Karpas-422 (cell line): ENCODE measurements around the gene SP5. TPM values are rescaled to one million over a fixed set of nuclear protein-coding genes. Genes with fewer than 3 reads are reported as not detected.
"Not testable (repeated sequence)": the region's sequence is repeated elsewhere in the genome, so short reads cannot be mapped to it uniquely, and the experiment has no call there.

ENCODE experiments used
- DNase-seq: peaks from one replicate; pipeline ENCODE4 v3.0.0-alpha.2; 2015
- H2AFZ ChIP-seq: fragments of 200-600 bp; sonication (generic); 2 replicates; pipeline ENCODE4 v1.6.1; 2014; ENCODE audit warnings: antibody characterized with exemption, low read length, mixed read lengths
- H3K27ac ChIP-seq: fragments of 200-600 bp; sonication (generic); 2 replicates; pipeline ENCODE4 v1.5.1; 2014; ENCODE audit warnings: mild to moderate bottlenecking, low read length, moderate library complexity
- H3K27me3 ChIP-seq: fragments of 200-600 bp; sonication (generic); 2 replicates; pipeline ENCODE4 v1.6.1; 2014; ENCODE audit warnings: low read length, mixed read lengths
- H3K36me3 ChIP-seq: fragments of 200-600 bp; sonication (generic); 2 replicates; pipeline ENCODE4 v1.6.1; 2014; ENCODE audit warnings: low read length, mixed read lengths; ENCODE audit not compliant: insufficient read depth
- H3K4me1 ChIP-seq: fragments of 200-600 bp; sonication (generic); 2 replicates; pipeline ENCODE4 v1.6.1; 2014; ENCODE audit warnings: mild to moderate bottlenecking, low read length, mixed read lengths
- H3K4me2 ChIP-seq: fragments of 200-600 bp; sonication (generic); 2 replicates; pipeline ENCODE4 v1.6.1; 2014; ENCODE audit warnings: low read length, low read depth, mild to moderate bottlenecking; ENCODE audit not compliant: poor library complexity, severe bottlenecking
- H3K4me3 ChIP-seq: fragments of 200-600 bp; sonication (generic); 2 replicates; pipeline ENCODE4 v1.5.1; 2014; ENCODE audit warnings: mild to moderate bottlenecking, antibody characterized with exemption, low read length, mixed read lengths
- H3K79me2 ChIP-seq: fragments of 200-600 bp; sonication (generic); 2 replicates; pipeline ENCODE4 v1.6.1; 2014; ENCODE audit warnings: mild to moderate bottlenecking, low read length, mixed read lengths
- H3K9ac ChIP-seq: fragments of 200-600 bp; sonication (generic); 2 replicates; pipeline ENCODE4 v1.6.0; 2014; ENCODE audit warnings: low read length
- H3K9me2 ChIP-seq: fragments of 200-600 bp; sonication (generic), shearing (Covaris generic); replicated peaks from 2 replicates; pipeline ENCODE4 v1.6.0; 2014; ENCODE audit warnings: mild to moderate bottlenecking, low read length, moderate library complexity; ENCODE audit not compliant: insufficient read depth
- H3K9me3 ChIP-seq: fragments of 300-700, 200-600 bp; sonication (generic); 2 replicates; pipeline ENCODE4 v1.6.1; 2014; ENCODE audit warnings: low read length, mixed read lengths
- H4K20me1 ChIP-seq: fragments of 200-600 bp; sonication (generic); 2 replicates; pipeline ENCODE4 v1.6.1; 2014; ENCODE audit warnings: mild to moderate bottlenecking, antibody characterized with exemption, low read length, low read depth; ENCODE audit not compliant: insufficient read depth
- small RNA-seq: library from RNA; depleted of rRNA; stranded (forward); fragments of <200 nt; gene quantifications from one replicate; pipeline ENCODE3, GENCODE V24; 2014
- total RNA-seq: library from RNA; depleted of rRNA; stranded (reverse); fragments of >200 nt; shearing (Covaris generic); gene quantifications from 2 replicates; pipeline ENCODE4 v1.2.3, GENCODE V29; 2014; ENCODE audit warnings: low replicate concordance; rRNA removed

SP5 gene
- total RNA-seq, 1 experiment from 2014 or later, result not detected

DNA sequence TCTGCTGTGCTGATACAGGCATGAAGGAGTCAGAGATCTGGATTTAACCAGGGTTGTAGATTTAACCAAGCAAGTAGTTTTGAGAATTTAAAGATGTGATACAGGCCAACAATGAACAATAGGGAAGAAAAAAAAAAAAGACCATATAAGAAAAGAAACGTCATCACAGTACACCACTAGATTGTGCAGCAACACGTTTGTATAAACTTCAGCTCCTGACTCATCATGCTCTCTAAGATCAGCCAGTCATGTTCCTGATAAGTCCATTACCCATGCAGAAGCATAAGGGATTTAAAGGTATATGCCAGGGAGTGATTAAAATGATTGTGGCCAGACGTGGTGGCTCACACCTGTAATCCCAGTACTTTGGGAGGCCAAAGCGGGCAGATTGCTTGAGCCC is 32.8 kb downstream of the SP5 start:
- no peak overlapping the region for H3K9ac ChIP-seq
- H4K20me1 ChIP-seq, result no peaks in the 10 kb centered on the region
- no peaks in the 10 kb centered on the region for H3K9me3 ChIP-seq
- no peaks in the 10 kb centered on the region for H3K27me3 ChIP-seq
- H3K79me2 ChIP-seq, result no peaks in the 10 kb centered on the region
- no peaks in the 10 kb centered on the region for H3K9me2 ChIP-seq
- no peaks in the 10 kb centered on the region for H3K36me3 ChIP-seq
- no peak overlapping the region for H3K4me3 ChIP-seq
- no peak overlapping the region for H3K27ac ChIP-seq
- no peak overlapping the region for H3K4me2 ChIP-seq
- H3K4me1 ChIP-seq, result no peaks in the 10 kb centered on the region
- DNase-seq, result no peak
- no peak overlapping the region for H2AFZ ChIP-seq

DNA sequence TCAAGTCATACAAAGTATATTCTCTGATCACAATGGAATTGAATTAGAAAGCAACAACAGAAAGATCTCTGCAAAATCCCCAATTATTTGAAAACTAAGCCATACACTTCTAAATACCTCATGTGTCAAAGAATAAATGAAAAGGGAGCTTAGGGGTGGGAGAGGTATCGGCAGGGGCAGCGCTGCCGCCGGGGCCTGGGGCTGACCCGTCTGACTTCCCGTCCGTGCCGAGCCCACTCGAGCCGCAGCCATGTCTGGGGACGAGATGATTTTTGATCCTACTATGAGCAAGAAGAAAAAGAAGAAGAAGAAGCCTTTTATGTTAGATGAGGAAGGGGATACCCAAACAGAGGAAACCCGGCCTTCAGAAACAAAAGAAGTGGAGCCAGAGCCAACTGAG is 36.4 kb downstream of the SP5 start:
- H3K36me3 ChIP-seq, H3K27me3 ChIP-seq, DNase-seq, H3K9me3 ChIP-seq, H3K4me3 ChIP-seq, H3K4me1 ChIP-seq, H4K20me1 ChIP-seq, H3K27ac ChIP-seq, H2AFZ ChIP-seq, H3K79me2 ChIP-seq, H3K9me2 ChIP-seq, H3K9ac ChIP-seq, H3K4me2 ChIP-seq: not testable (repeated sequence)

DNA sequence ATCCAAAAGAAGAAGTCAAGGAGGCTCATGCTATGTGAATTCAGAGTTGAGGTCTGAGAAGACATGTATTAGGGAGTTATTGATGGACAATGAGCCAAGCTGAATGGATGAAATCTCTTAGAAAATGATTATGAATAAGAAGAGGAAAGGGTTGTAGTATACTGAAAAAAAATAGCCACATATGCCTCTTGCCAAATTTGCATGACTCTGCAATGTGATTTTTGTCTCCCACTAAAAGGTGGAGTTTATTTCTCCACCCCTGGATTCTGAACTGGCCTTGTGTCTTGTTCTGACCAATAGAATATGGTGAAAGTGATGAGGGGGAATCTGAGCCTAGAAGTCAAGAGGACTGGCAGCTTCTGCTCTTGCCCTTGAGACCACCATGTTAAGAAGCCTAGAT is 46.4 kb downstream of the SP5 start:
- Histone ChIP-seq H2AFZ (no peak overlapping the region), H3K27me3 (no peaks in the 10 kb centered on the region), H3K79me2 (no peaks in the 10 kb centered on the region), H3K9ac (no peak overlapping the region), H3K4me2 (no peak overlapping the region), H3K9me3 (no peaks in the 10 kb centered on the region), H3K9me2 (no peaks in the 10 kb centered on the region), H3K36me3 (no peaks in the 10 kb centered on the region), H3K27ac (no peak overlapping the region), H3K4me1 (no peaks in the 10 kb centered on the region), H3K4me3 (no peak overlapping the region), H4K20me1 (no peaks in the 10 kb centered on the region)
- no peak for DNase-seq

DNA sequence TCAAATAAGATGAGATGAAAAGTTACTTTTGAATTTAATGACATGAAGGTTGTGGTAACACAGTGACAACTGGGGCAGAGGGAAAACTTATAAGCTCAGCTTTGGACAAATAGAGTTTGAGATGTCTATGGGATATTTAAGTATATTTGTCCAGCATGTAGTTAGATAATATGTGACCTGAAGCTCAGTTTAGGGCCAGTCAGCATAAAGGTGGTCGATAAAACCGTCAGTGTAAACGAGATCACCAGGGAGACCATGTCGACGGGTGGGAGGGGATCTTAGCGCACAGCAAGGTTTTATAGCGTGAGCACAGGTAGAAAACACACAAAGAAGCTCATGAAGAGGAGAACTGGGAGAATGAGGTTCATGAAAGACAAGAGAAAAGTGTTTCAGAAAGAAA is 47.6 kb downstream of the SP5 start:
- no peaks in the 10 kb centered on the region for H3K79me2 ChIP-seq
- H3K4me2 ChIP-seq, result no peak overlapping the region
- H2AFZ ChIP-seq, result no peak overlapping the region
- H3K36me3 ChIP-seq, result no peaks in the 10 kb centered on the region
- no peaks in the 10 kb centered on the region for H3K9me3 ChIP-seq
- no peaks in the 10 kb centered on the region for H4K20me1 ChIP-seq
- H3K4me1 ChIP-seq, result no peaks in the 10 kb centered on the region
- DNase-seq, result no peak
- H3K4me3 ChIP-seq, result no peak overlapping the region
- no peaks in the 10 kb centered on the region for H3K27me3 ChIP-seq
- H3K9ac ChIP-seq, result no peak overlapping the region
- no peak overlapping the region for H3K27ac ChIP-seq
- H3K9me2 ChIP-seq, result no peaks in the 10 kb centered on the region

DNA sequence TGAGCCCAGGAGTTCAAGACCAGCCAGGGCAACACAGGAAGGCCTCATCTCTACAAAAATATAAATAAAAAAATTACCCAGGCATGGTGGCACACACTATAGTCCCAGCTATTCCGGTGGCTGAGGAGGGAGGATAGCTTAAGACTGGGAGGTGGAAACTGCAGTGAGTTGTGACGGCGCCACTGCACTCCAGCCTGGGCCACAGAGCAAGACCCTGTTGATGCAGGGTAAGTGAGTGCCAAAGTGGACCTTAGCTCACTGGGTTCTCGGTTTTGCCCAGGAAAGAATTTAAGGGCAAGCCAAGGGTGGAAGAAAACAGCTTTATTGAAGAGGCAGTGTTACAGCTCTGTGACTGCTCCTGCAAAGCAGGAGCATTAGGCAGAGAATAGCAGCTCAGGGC is 48.1 kb downstream of the SP5 start:
- Histone ChIP-seq H3K27ac (no peak overlapping the region), H3K4me2 (no peak overlapping the region), H3K4me3 (no peak overlapping the region), H3K9me2 (no peaks in the 10 kb centered on the region), H3K79me2 (no peaks in the 10 kb centered on the region), H3K9ac (no peak overlapping the region), H4K20me1 (no peaks in the 10 kb centered on the region), H3K9me3 (no peaks in the 10 kb centered on the region), H3K4me1 (no peaks in the 10 kb centered on the region), H3K27me3 (no peaks in the 10 kb centered on the region), H3K36me3 (no peaks in the 10 kb centered on the region), H2AFZ (no peak overlapping the region)
- no peak for DNase-seq

DNA sequence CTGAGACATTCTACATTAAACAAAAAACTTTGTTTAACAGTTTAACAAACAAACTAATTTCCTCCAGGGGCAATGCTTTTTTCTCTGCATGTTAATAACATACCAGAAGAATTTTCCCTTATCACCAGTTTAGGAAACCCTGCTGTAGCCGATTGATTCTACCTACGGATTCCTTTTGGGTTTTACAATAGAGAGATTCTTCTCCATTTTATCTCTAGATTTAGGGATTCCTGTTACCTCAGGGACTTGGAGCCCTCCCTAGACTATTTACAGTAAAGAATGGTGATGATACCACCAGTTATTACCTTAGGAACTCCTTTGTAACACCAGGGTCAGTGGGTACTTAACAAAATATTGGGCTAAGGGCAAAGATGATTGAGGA is 49.7 kb downstream of the SP5 start:
- Histone ChIP-seq H3K27ac (no peak overlapping the region), H3K9me2 (no peaks in the 10 kb centered on the region), H3K9me3 (no peaks in the 10 kb centered on the region), H4K20me1 (no peaks in the 10 kb centered on the region), H3K27me3 (no peaks in the 10 kb centered on the region), H3K4me2 (no peak overlapping the region), H3K79me2 (no peaks in the 10 kb centered on the region), H2AFZ (no peak overlapping the region), H3K9ac (no peak overlapping the region), H3K36me3 (no peaks in the 10 kb centered on the region), H3K4me3 (no peak overlapping the region), H3K4me1 (peaks cover 4% of the 10 kb centered on the region)
- no peak for DNase-seq

DNA sequence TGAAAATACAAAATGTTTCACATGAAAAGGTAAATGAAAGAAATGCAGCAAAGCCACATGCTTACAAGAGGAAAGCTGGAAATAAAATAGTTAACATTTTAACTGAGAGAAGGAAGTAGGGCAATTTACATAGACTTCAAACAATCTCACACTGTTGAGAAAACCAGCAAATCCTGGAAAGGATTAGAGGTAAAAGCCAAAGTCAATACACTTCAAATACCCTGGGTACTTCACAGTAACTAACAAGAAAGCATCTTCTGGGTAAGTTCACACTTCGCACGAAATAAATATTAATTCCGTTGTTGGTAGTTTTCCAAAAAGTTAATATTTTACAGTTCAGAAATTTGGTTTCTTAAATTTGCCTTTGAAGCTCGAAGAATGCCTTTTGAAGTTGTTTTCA is 51.6 kb downstream of the SP5 start:
- Histone ChIP-seq H3K4me3 (no peak overlapping the region), H3K4me2 (no peak overlapping the region), H3K79me2 (no peaks in the 10 kb centered on the region)

More for the DNA sequence above, 51.6 kb downstream of the SP5 start:
- Histone ChIP-seq H2AFZ (no peak overlapping the region), H3K27me3 (no peaks in the 10 kb centered on the region), H3K9me2 (no peaks in the 10 kb centered on the region), H3K9me3 (no peaks in the 10 kb centered on the region), H3K27ac (no peak overlapping the region), H4K20me1 (no peaks in the 10 kb centered on the region), H3K36me3 (no peaks in the 10 kb centered on the region), H3K9ac (no peak overlapping the region), H3K4me1 (peaks cover 17% of the 10 kb centered on the region)
- no peak for DNase-seq

Small RNA genes within 50 kb of the gene (small RNA-seq; reads per million reads assigned to genes)
- gene RF02271, result not detected

Other genes starting within 250 kb of the SP5 start
- gene ERICH2, start 55.0 kb downstream of the SP5 start, total RNA-seq, result not detected in 2 replicates
- 7.1 and 7.7 TPM in 2 replicates for gene GAD1, start 101.5 kb downstream of the SP5 start, total RNA-seq
- gene GORASP2, start 213.9 kb downstream of the SP5 start, total RNA-seq, result 24.0 and 34.3 TPM in 2 replicates